Measurements from ENCODE around the gene BHMT2.

The BHMT2 gene

GRCh38 chr5:79048437-79048836, 21.1 kb upstream of the BHMT2 start:
- no peak overlapping the region for H3K4me3 Mint-ChIP-seq
- peaks cover 8% of the 10 kb centered on the region for H3K27me3 Mint-ChIP-seq
- no peak overlapping the region for H3K27ac Mint-ChIP-seq
- DNase-seq (no peak), ATAC-seq (no peak)
- no peaks in the 10 kb centered on the region for H3K4me1 Mint-ChIP-seq
- H3K9me3 Mint-ChIP-seq = no peaks in the 10 kb centered on the region

GRCh38 chr5:79050498-79050897, 19.1 kb upstream of the BHMT2 start:
- no peaks in the 10 kb centered on the region for H3K4me1 Mint-ChIP-seq
- ATAC-seq (no peak), DNase-seq (no peak)
- H3K27me3 Mint-ChIP-seq = peaks cover 16% of the 10 kb centered on the region
- H3K4me3 Mint-ChIP-seq = no peak overlapping the region
- H3K27ac Mint-ChIP-seq = no peak overlapping the region
- H3K9me3 Mint-ChIP-seq = no peaks in the 10 kb centered on the region

- H3K9me3 Mint-ChIP-seq = no peaks in the 10 kb centered on the region
- H3K4me3 Mint-ChIP-seq = no peak overlapping the region
- DNase-seq = no peak
- peaks cover 15% of the 10 kb centered on the region for H3K27me3 Mint-ChIP-seq
- no peak for ATAC-seq
- H3K4me1 Mint-ChIP-seq = peaks cover 2% of the 10 kb centered on the region
- H3K27ac Mint-ChIP-seq = no peak overlapping the region
These were observed 16.2 kb upstream of the BHMT2 start for GRCh38 chr5:79053321-79053720.

DNA sequence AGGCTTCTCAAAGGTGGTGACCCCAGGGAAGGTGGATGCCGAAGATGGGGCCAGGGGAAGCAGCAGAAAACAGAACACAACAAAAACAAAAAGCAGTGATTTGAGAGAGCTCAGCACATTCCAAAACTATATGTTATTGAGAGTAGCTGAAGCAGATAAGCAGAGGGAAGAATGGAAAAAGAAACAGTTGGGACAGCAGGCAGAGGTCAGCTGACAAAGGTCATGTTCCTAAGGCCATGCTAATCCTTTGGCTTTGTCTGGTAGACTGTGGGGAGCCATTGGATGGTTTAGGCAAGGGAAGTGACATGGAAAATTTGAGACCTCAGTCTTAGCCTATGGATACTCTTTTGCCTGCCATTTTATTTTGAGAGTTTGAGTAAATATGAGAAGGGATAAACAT, 14.6 kb upstream of the BHMT2 start:
- Mint-ChIP-seq H3K9me3 (no peaks in the 10 kb centered on the region), H3K4me1 (peaks cover 6% of the 10 kb centered on the region), H3K4me3 (no peak overlapping the region), H3K27me3 (peaks cover 7% of the 10 kb centered on the region), H3K27ac (no peak overlapping the region)
- no peak for ATAC-seq
- DNase-seq = no peak

DNA sequence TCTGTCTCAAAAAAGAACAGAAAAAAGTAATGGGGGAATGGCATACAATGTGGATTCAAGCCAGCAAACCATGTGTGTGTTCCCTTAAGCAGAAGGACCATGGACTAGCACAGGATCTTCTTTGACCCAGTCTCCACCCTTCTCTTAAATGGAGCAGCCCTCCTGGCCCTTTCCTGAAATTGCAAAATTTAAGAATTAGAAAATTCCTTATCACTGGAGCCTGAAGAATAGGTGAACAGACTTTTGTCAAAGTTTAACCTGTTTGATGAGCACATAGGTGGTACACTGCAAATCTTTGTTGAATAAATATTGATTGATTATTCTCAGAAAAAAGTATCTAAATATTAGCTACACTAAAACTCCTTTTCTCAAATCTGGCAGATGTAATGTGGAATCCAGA, 12.7 kb upstream of the BHMT2 start:
- DNase-seq = no peak
- Mint-ChIP-seq H3K4me1 (peaks cover 6% of the 10 kb centered on the region), H3K27me3 (peaks cover 7% of the 10 kb centered on the region), H3K9me3 (no peaks in the 10 kb centered on the region), H3K4me3 (no peak overlapping the region), H3K27ac (no peak overlapping the region)
- ATAC-seq = no peak

DNA sequence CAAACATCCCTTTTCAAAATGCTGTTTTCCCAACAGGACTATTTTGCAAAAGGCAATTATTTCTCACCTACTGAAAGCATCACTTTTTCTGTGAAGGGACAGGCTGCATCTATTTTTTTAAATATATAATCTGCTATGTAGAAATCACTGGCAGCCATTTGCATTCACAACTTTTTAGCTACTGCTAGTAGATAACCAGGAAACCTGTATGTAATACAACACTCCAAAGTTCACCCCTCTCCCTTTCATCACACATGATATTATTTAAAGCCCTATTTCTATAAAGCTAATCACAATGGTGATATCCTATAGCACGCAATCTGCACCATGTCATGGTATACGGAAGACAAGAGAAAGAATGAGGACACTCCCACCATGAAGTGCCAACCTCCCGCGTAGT, 9.9 kb upstream of the BHMT2 start:
- Mint-ChIP-seq H3K27me3 (peaks cover 5% of the 10 kb centered on the region), H3K9me3 (no peaks in the 10 kb centered on the region), H3K27ac (no peak overlapping the region), H3K4me3 (no peak overlapping the region), H3K4me1 (peaks cover 6% of the 10 kb centered on the region)
- ATAC-seq (no peak), DNase-seq (no peak)

- Mint-ChIP-seq H3K27ac (no peak overlapping the region), H3K4me1 (peaks cover 6% of the 10 kb centered on the region), H3K4me3 (no peak overlapping the region), H3K9me3 (no peaks in the 10 kb centered on the region), H3K27me3 (no peaks in the 10 kb centered on the region)
- DNase-seq (no peak), ATAC-seq (no peak)
These were observed 7.1 kb upstream of the BHMT2 start for GRCh38 chr5:79062436-79062835.

DNA sequence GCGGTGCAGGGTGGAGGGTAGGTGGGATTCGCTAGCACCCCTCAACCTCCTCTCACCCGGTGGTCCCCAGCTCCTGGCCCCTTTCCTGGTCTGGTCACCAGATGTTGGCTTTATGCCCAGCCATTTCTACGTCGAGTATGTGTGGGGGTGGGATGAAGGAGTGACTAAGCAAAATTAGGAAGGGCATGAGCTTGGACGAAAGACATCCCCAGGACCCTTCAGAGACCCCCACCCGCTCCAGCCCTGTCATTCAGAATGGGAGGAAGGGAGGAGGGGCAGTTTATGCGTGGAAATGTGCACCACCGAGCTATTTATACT, 742 bp downstream of the BHMT2 start:
- ATAC-seq (no peak), DNase-seq (no peak)
- Mint-ChIP-seq H3K9me3 (no peaks in the 10 kb centered on the region), H3K4me3 (no peak overlapping the region), H3K27me3 (peaks cover 47% of the 10 kb centered on the region), H3K27ac (no peak overlapping the region), H3K4me1 (peaks cover 11% of the 10 kb centered on the region)

DNA sequence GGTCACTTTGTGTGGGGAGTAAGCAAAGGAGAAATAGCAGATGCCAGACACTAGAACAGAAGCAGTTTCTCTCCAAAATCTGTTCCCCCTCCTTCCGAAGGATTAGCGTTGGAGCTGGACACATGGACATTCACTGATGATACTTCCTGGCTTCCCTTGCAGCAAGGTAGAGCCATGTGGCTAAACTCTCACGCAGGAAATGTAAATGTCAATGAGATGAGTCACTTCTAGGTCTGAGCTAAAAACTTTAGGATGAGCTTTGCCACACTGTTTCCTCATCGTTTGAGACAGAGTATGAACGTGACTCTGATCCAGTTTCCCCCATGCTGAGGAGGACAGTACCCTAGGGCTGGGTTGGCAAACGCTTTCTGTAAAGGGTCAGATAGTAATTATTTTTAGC, 5.1 kb downstream of the BHMT2 start:
- peaks cover 22% of the 10 kb centered on the region for H3K4me1 Mint-ChIP-seq
- ATAC-seq = peak; percentile 49
- no peak overlapping the region for H3K4me3 Mint-ChIP-seq
- no peak for DNase-seq
- no peaks in the 10 kb centered on the region for H3K9me3 Mint-ChIP-seq
- no peak overlapping the region for H3K27ac Mint-ChIP-seq
- H3K27me3 Mint-ChIP-seq = peaks cover 28% of the 10 kb centered on the region

DNA sequence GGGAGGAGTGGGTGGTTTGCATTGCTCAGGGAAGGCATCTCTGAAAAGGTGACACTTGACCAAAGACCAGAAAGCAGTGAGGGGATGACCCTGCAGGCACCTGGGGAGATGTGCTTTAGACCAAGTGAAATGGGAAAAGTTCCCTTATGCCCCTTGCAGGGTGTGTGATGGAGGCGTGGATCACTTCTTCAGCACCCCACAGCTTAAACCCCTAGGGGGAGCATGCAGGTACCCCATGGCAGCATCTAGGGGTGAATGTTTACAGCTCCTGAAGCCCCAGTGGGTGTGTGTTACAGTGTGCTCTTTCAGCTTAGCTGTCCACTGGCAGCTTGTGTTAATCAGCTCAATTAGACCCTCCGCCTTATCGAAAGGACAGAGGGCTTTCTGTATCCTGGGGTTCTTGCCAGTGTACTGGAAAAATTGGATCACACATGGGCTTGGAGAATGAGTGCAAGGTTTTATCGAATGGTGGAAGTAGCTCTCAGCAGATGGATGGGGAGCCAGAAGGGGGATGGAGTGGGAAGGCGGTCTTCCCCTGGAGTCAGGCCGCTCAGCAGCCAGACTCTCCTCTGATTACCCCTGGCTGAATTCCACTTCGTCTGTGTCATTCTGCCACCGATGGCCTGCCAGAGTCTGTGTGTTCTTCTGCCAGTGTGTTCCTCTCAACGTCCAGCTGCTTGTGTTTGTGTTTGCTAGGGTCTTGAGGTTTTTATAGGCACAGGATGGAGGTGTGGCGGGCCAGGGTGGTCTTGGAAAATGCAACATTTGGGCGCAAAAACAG, 6.3 kb downstream of the BHMT2 start:
- DNase-seq (no peak), ATAC-seq (no peak)
- Mint-ChIP-seq H3K9me3 (no peaks in the 10 kb centered on the region), H3K4me3 (no peak overlapping the region), H3K27me3 (peaks cover 17% of the 10 kb centered on the region), H3K27ac (no peak overlapping the region), H3K4me1 (peaks cover 22% of the 10 kb centered on the region)

DNA sequence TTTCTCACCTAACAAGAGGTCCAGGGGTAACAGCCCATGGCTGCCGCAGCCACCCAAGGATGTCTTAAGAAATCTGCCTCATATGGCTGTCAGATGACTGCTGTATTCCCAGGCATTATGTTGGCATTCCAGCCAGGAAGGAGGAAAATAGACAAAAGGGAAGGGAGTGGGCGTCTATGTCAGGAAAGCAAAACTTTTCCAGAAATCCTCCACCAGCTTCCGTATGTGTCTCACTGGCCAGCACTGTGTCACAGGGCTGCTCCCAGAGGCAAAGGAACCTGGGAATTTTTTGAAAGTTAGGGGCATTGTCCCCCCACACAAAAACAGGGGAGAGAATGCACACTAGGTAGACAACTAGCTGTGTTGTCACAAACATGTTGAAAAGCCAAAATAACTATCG, 7.3 kb downstream of the BHMT2 start:
- ATAC-seq (no peak), DNase-seq (no peak)
- peaks cover 8% of the 10 kb centered on the region for H3K27me3 Mint-ChIP-seq
- H3K9me3 Mint-ChIP-seq = no peaks in the 10 kb centered on the region
- H3K27ac Mint-ChIP-seq = peak overlapping the region in 1 of 2 donors; percentile 44
- H3K4me3 Mint-ChIP-seq = no peak overlapping the region
- H3K4me1 Mint-ChIP-seq = peaks cover 22% of the 10 kb centered on the region

- DNase-seq = no peak
- no peak overlapping the region for H3K4me3 Mint-ChIP-seq
- no peak for ATAC-seq
These were observed 8.3 kb downstream of the BHMT2 start for GRCh38 chr5:79077680-79078365.

DNA sequence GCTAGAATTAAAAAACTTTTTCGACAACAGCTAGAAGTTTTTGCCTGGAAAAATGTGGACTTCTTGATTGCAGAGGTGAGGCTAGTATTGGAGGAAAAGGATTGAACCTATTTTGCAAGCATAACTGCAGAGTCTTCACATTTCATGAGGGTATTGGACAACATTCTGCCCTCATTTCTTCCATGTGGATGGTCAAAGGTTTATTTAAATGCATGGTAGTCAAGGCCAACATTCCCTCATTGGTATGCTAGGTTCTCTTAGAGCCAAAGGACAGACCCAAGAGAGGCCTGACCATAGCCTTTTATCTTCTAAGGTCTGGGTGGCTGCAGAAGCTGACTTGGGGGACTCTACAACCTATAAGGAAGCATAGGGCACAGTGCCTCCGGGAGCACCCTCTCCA, 11.2 kb downstream of the BHMT2 start:
- peaks cover 8% of the 10 kb centered on the region for H3K4me1 Mint-ChIP-seq

More at GRCh38 chr5:79077680-79078365, 8.3 kb downstream of the BHMT2 start:
- Mint-ChIP-seq H3K27ac (no peak overlapping the region), H3K9me3 (no peaks in the 10 kb centered on the region), H3K27me3 (no peaks in the 10 kb centered on the region), H3K4me1 (peaks cover 22% of the 10 kb centered on the region)

DNA sequence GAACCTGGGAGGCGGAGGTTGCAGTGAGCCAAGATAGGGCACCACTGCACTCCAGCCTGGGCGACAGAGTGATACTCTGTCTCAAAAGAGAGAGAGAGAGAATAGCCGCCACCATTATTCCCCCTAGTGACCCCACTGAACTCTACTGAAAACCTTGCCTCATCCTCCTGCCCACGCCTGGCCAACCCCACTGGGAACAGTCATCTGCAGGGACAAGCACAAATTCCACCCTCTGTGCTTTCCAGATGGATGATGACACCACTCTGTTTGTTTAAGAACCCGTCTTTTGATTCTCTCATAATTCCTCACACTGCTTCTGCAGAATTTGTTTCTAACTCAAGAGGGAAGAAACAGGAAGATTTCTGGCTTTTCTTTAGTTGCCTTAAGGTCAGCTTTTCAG, 12.2 kb downstream of the BHMT2 start:
- H3K4me1 Mint-ChIP-seq = peaks cover 8% of the 10 kb centered on the region

More for the DNA sequence above, 11.2 kb downstream of the BHMT2 start:
- ATAC-seq (no peak), DNase-seq (no peak)
- H3K27ac Mint-ChIP-seq = no peak overlapping the region
- H3K27me3 Mint-ChIP-seq = no peaks in the 10 kb centered on the region
- H3K9me3 Mint-ChIP-seq = no peaks in the 10 kb centered on the region
- H3K4me3 Mint-ChIP-seq = no peak overlapping the region

GRCh38 chr5:79086116-79086515, 16.5 kb downstream of the BHMT2 start:
- Mint-ChIP-seq H3K27me3 (no peaks in the 10 kb centered on the region), H3K4me1 (no peaks in the 10 kb centered on the region)

More for the DNA sequence above, 12.2 kb downstream of the BHMT2 start:
- Mint-ChIP-seq H3K27me3 (no peaks in the 10 kb centered on the region), H3K27ac (peak overlapping the region in 1 of 2 donors; percentile 42), H3K9me3 (no peaks in the 10 kb centered on the region), H3K4me3 (no peak overlapping the region)
- ATAC-seq (no peak), DNase-seq (no peak)

GRCh38 chr5:79088507-79088906, 18.9 kb downstream of the BHMT2 start:
- no peak overlapping the region for H3K27ac Mint-ChIP-seq
- H3K4me3 Mint-ChIP-seq = no peak overlapping the region
- no peaks in the 10 kb centered on the region for H3K4me1 Mint-ChIP-seq
- H3K27me3 Mint-ChIP-seq = no peaks in the 10 kb centered on the region
- no peak for DNase-seq
- no peaks in the 10 kb centered on the region for H3K9me3 Mint-ChIP-seq
- no peak for ATAC-seq

More at GRCh38 chr5:79086116-79086515, 16.5 kb downstream of the BHMT2 start:
- Mint-ChIP-seq H3K9me3 (no peaks in the 10 kb centered on the region), H3K4me3 (no peak overlapping the region), H3K27ac (no peak overlapping the region)
- DNase-seq = no peak
- no peak for ATAC-seq
